GM21423 (cell line): ENCODE data around the gene CAMTA1.

Experiments
- ATAC-seq: cut with Tn5 transposase; IDR thresholded peaks from one replicate; pipeline ENCODE4 v1.9.1; 2021; ENCODE audit warnings: mild to moderate bottlenecking, moderate library complexity; ENCODE audit not compliant: unreplicated experiment

The CAMTA1 gene

GRCh38 chr1:6953907-6954364 lies 168.7 kb downstream of the CAMTA1 start:
- ATAC-seq: no peak

- ATAC-seq: no peak
These were observed 169.3 kb downstream of the CAMTA1 start for GRCh38 chr1:6954591-6954990.

- no peak for ATAC-seq
These were observed 170.3 kb downstream of the CAMTA1 start for GRCh38 chr1:6955357-6956094.

- ATAC-seq: no peak
These were observed 171.4 kb downstream of the CAMTA1 start for GRCh38 chr1:6956488-6957159.

GRCh38 chr1:6957341-6957740 lies 172.1 kb downstream of the CAMTA1 start:
- no peak for ATAC-seq

- ATAC-seq: no peak
These were observed 173.3 kb downstream of the CAMTA1 start for GRCh38 chr1:6958407-6959030.

- no peak for ATAC-seq
These were observed 174.2 kb downstream of the CAMTA1 start for GRCh38 chr1:6959491-6959890.

GRCh38 chr1:6960291-6960811 lies 175.1 kb downstream of the CAMTA1 start:
- ATAC-seq: no peak

GRCh38 chr1:6960860-6961259 lies 175.6 kb downstream of the CAMTA1 start:
- no peak for ATAC-seq

GRCh38 chr1:6961289-6961688 lies 176.0 kb downstream of the CAMTA1 start:
- no peak for ATAC-seq

GRCh38 chr1:6961905-6962477 lies 176.7 kb downstream of the CAMTA1 start:
- ATAC-seq: no peak

- no peak for ATAC-seq
These were observed 177.3 kb downstream of the CAMTA1 start for GRCh38 chr1:6962478-6962995.

- no peak for ATAC-seq
These were observed 178.0 kb downstream of the CAMTA1 start for GRCh38 chr1:6962996-6963911.

GRCh38 chr1:6963912-6964307 lies 178.7 kb downstream of the CAMTA1 start:
- ATAC-seq: no peak

- no peak for ATAC-seq
These were observed 180.1 kb downstream of the CAMTA1 start for GRCh38 chr1:6965083-6965934.

GRCh38 chr1:6965935-6966241 lies 180.6 kb downstream of the CAMTA1 start:
- ATAC-seq: no peak

GRCh38 chr1:6966326-6966725 lies 181.1 kb downstream of the CAMTA1 start:
- ATAC-seq: no peak

- no peak for ATAC-seq
These were observed 182.3 kb downstream of the CAMTA1 start for GRCh38 chr1:6967431-6968111.

GRCh38 chr1:6969106-6969505 lies 183.9 kb downstream of the CAMTA1 start:
- no peak for ATAC-seq
